ENCODE data around the gene GGA2. TPM values are rescaled to one million over a fixed set of nuclear protein-coding genes. Genes with fewer than 3 reads are reported as not detected.

Gene GGA2
- total RNA-seq, 1 donor from 2014 or later, result 89.9 TPM

DNA sequence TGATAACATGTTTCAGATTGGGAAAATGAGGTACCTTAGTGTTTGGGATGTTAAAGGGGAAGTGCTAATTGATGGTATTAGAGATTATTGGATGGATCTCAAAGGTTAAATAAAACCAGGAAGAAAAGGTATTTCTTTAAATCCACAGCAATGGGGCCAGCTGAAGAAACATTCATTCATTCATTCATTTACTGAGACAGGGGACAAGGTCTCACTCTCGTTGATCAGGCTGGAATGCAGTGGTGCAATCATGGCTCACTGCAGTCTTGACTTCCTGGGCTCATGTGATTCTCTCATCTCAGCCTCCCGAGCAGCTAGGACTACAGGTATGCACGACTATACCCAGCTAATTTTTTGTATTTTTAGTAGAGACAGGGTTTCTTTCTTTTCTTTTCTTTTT is 27.1 kb upstream of the GGA2 start:
- H3K27me3 Mint-ChIP-seq, result no peaks in the 10 kb centered on the region
- H3K4me3 Mint-ChIP-seq (ENCODE audit: low read depth), result no peak overlapping the region
- no peak for DNase-seq (ENCODE audit: low spot score, unreplicated experiment)
- peaks cover 9% of the 10 kb centered on the region for H3K36me3 Mint-ChIP-seq (ENCODE audit: insufficient read depth)
- no peak overlapping the region for H3K27ac Mint-ChIP-seq
- no peaks in the 10 kb centered on the region for H3K9me3 Mint-ChIP-seq (ENCODE audit: low read depth)
- TF ChIP-seq, protein P1, sequence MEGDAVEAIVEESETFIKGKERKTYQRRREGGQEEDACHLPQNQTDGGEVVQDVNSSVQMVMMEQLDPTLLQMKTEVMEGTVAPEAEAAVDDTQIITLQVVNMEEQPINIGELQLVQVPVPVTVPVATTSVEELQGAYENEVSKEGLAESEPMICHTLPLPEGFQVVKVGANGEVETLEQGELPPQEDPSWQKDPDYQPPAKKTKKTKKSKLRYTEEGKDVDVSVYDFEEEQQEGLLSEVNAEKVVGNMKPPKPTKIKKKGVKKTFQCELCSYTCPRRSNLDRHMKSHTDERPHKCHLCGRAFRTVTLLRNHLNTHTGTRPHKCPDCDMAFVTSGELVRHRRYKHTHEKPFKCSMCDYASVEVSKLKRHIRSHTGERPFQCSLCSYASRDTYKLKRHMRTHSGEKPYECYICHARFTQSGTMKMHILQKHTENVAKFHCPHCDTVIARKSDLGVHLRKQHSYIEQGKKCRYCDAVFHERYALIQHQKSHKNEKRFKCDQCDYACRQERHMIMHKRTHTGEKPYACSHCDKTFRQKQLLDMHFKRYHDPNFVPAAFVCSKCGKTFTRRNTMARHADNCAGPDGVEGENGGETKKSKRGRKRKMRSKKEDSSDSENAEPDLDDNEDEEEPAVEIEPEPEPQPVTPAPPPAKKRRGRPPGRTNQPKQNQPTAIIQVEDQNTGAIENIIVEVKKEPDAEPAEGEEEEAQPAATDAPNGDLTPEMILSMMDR (IDR thresholded peaks at IDR 0.05; ENCODE audit: unreplicated experiment), result no peak
- H3K4me1 Mint-ChIP-seq (ENCODE audit: low read depth), result no peaks in the 10 kb centered on the region

GRCh38 chr16:23535901-23536300 is 25.6 kb upstream of the GGA2 start:
- Mint-ChIP-seq H3K9me3 (ENCODE audit: low read depth) (no peaks in the 10 kb centered on the region), H3K4me1 (ENCODE audit: low read depth) (no peaks in the 10 kb centered on the region), H3K4me3 (ENCODE audit: low read depth) (no peak overlapping the region), H3K27ac (no peak overlapping the region), H3K36me3 (ENCODE audit: insufficient read depth) (peaks cover 9% of the 10 kb centered on the region), H3K27me3 (no peaks in the 10 kb centered on the region)
- TF ChIP-seq, protein P1 (IDR thresholded peaks at IDR 0.05; ENCODE audit: unreplicated experiment), result no peak
- no peak for DNase-seq (ENCODE audit: low spot score, unreplicated experiment)

- Mint-ChIP-seq H3K9me3 (ENCODE audit: low read depth) (no peaks in the 10 kb centered on the region), H3K36me3 (ENCODE audit: insufficient read depth) (peaks cover 9% of the 10 kb centered on the region), H3K4me3 (ENCODE audit: low read depth) (no peak overlapping the region), H3K27ac (no peak overlapping the region), H3K27me3 (no peaks in the 10 kb centered on the region), H3K4me1 (ENCODE audit: low read depth) (no peaks in the 10 kb centered on the region)
- no peak for DNase-seq (ENCODE audit: low spot score, unreplicated experiment)
- TF ChIP-seq, protein P1 (IDR thresholded peaks at IDR 0.05; ENCODE audit: unreplicated experiment), result no peak
Measured at GRCh38 chr16:23534868-23535860, 24.9 kb upstream of the GGA2 start.

DNA sequence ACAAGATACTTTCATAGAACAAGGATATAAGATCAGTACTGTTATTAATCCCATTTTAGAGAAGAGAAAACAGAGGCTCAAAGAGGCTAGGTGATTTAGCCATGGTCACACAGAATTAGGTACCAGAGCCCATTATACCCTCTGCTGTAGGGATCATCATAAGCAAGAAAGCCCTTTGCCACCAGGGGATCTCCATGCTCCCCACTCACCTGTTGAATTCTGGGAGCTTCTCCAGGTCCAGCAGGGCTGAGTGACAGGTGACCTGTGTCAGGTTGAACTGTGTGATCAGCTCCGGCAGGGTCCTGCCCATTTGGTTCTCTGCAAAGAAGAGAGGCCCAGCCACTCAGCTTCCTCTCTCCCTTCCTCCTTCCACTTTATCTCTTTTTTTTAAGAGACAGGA is 22.2 kb upstream of the GGA2 start:
- DNase-seq (ENCODE audit: low spot score, unreplicated experiment), result no peak
- Mint-ChIP-seq H3K27me3 (no peaks in the 10 kb centered on the region), H3K4me1 (ENCODE audit: low read depth) (no peaks in the 10 kb centered on the region), H3K27ac (no peak overlapping the region), H3K36me3 (ENCODE audit: insufficient read depth) (peaks cover 7% of the 10 kb centered on the region), H3K9me3 (ENCODE audit: low read depth) (no peaks in the 10 kb centered on the region), H3K4me3 (ENCODE audit: low read depth) (no peak overlapping the region)
- TF ChIP-seq, protein P1 (IDR thresholded peaks at IDR 0.05; ENCODE audit: unreplicated experiment), result no peak

DNA sequence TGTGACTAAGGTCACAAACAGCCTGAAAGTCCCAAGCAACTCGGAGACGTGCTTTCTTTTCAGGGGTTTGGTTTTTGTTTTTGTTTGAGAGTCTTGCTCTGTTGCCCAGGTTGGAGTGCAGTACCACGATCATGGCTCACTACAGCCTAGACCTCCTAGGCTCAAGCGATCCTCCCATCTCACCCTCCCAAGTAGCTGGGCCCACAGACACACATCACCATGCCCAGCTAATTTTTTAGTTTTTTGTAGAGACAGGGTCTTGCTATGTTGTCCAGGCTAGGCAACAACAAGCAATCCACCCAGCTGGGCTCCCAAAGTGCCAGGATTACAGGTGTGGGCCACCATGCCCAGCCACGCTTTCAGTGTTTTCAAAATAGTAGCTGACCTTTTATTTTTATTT is 19.8 kb upstream of the GGA2 start:
- no peak overlapping the region for H3K4me3 Mint-ChIP-seq (ENCODE audit: low read depth)

More for the DNA sequence above, 19.8 kb upstream of the GGA2 start:
- H3K27ac Mint-ChIP-seq, result no peak overlapping the region
- no peaks in the 10 kb centered on the region for H3K4me1 Mint-ChIP-seq (ENCODE audit: low read depth)
- DNase-seq (ENCODE audit: low spot score, unreplicated experiment), result no peak
- TF ChIP-seq, protein P1 (IDR thresholded peaks at IDR 0.05; ENCODE audit: unreplicated experiment), result no peak
- H3K27me3 Mint-ChIP-seq, result no peaks in the 10 kb centered on the region
- H3K9me3 Mint-ChIP-seq (ENCODE audit: low read depth), result no peaks in the 10 kb centered on the region
- peaks cover 13% of the 10 kb centered on the region for H3K36me3 Mint-ChIP-seq (ENCODE audit: insufficient read depth)

Measured in progenitor cell of endocrine pancreas (in vitro differentiated cells).